ENCODE results near the gene SLC2A8. TPM values are rescaled to one million over a fixed set of nuclear protein-coding genes. Genes with fewer than 3 reads are reported as not detected.

Gene SLC2A8
- total RNA-seq, 6 donors from 2014 or later = 7.0 to 27.4 (median 20.2) TPM

DNA sequence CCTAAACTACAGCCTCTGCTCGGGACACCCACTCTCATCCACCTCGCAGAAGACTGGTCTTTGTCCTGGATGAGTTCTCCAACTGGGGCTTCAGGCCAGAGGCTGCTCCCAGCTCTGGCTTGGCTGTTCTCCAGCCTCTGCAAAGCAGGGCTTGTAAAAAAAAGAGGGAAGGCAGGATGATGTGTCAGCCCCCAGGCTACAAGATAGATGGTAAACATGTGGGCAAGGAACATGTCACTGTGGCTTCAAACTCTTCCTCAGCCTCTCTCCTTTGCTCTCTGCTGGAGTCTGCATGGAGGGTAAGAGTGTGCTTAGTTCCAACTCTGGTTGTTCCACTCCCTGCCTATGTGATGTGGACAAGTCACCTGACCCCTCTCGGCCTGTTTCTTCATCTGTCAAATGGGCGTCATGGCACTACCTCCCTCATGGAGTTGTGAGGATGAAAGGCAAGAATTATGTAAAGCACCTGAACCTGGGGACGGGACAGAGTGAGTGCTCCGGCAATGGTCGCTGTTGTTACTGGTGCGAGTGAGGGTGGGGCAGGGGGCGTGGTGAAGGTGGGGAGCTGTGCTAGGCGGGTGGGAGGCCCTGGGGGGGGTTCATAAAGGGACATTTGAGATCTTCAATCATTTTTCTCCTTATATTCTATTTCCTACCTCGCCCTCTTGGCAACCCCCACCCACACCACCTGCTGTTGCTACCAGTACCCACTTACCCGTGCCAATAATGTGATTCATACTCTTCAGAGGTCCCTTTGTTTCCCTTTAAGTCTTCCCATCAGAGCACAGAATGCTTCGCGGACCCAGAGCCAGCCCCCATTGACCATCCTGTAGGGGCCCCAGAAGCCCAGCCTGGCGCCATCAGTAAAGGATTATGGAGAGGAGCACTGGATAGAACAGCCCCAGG, 20.4 kb downstream of the SLC2A8 start:
- TF ChIP-seq POLR2A (IDR thresholded peaks at IDR 0.05) (no peak), POLR2AphosphoS5 (IDR thresholded peaks at IDR 0.05) (no peak), EP300 (IDR thresholded peaks at IDR 0.05) (no peak)
- TF ChIP-seq, protein P1, sequence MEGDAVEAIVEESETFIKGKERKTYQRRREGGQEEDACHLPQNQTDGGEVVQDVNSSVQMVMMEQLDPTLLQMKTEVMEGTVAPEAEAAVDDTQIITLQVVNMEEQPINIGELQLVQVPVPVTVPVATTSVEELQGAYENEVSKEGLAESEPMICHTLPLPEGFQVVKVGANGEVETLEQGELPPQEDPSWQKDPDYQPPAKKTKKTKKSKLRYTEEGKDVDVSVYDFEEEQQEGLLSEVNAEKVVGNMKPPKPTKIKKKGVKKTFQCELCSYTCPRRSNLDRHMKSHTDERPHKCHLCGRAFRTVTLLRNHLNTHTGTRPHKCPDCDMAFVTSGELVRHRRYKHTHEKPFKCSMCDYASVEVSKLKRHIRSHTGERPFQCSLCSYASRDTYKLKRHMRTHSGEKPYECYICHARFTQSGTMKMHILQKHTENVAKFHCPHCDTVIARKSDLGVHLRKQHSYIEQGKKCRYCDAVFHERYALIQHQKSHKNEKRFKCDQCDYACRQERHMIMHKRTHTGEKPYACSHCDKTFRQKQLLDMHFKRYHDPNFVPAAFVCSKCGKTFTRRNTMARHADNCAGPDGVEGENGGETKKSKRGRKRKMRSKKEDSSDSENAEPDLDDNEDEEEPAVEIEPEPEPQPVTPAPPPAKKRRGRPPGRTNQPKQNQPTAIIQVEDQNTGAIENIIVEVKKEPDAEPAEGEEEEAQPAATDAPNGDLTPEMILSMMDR (IDR thresholded peaks at IDR 0.05) = no peak
- H3K4me3 ChIP-seq = no peak overlapping the region
- H3K27ac ChIP-seq = no peak overlapping the region
- no peaks in the 10 kb centered on the region for H3K9me3 ChIP-seq
- H3K4me1 ChIP-seq = peaks cover 0 to 5% (median 2%) of the 10 kb centered on the region in 4 donors
- ATAC-seq (ENCODE audit: low FRiP score in 2 of 2) (peak in 1 of 2 donors; percentile 30), DNase-seq (no peak)
- no peaks in the 10 kb centered on the region for H3K36me3 ChIP-seq
- H3K27me3 ChIP-seq = no peaks in the 10 kb centered on the region
- 80 to 83% methylated on average over 15 of the region's 15 CpGs for WGBS, 2 donors

DNA sequence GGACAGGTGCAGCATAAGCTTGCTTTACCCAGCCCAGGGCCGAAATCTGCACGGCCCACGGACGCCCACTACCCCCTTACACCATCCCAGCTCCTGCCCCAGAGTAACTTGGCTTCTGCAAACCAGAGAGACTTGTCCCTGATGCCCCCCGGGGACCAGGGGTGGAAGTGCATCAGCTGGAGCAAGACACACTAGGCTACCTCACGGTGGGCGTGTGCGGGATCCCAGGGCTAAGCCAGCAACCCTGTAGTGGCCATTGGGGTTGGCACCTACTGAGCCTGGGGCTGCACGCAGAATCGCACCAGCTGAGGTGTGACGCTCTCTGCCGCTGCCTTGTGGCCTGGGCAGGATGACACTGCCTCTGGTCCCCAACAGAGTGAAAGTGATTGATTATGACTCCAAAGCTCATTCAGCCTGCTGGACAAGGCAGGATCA, 21.1 kb downstream of the SLC2A8 start:
- 66% methylated on average over 12 of the region's 12 CpGs; no CpG with 5 or more reads in 1 of the 2 donors for WGBS, 2 donors
- DNase-seq (peak in 1 of 2 donors; percentile 36), ATAC-seq (ENCODE audit: low FRiP score in 2 of 2) (peak; percentile 30 to 38)
- no peaks in the 10 kb centered on the region for H3K27me3 ChIP-seq
- H3K9me3 ChIP-seq = no peaks in the 10 kb centered on the region
- no peak overlapping the region for H3K4me3 ChIP-seq
- TF ChIP-seq, protein P1 (IDR thresholded peaks at IDR 0.05) = peak in 3 of 6 experiments; percentile 10 to 33 (median 28)
- TF ChIP-seq POLR2A (IDR thresholded peaks at IDR 0.05) = no peak
- H3K36me3 ChIP-seq = no peaks in the 10 kb centered on the region
- no peak overlapping the region for H3K27ac ChIP-seq
- peaks cover 6 to 12% (median 9%) of the 10 kb centered on the region in 4 donors for H3K4me1 ChIP-seq

DNA sequence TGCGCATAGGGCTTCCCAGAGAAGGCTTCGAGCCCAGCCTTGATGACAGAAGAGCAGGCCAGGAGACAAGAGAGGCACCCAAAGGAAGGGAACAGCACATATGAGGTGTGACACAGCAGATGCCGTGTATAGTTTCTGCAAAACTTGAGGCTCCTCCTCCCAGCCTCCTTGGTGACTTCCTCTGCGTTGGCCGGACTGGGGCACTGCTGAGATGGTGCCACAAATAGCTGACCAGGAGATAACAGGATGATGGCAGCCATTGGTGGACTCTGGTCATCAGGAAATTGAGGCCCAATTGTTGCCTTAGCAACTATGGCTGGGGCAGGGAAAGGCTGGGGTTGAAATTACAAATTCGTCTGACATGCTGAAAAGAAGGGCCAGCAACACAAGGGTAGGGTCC, 22.4 kb downstream of the SLC2A8 start:
- Histone ChIP-seq H3K4me3 (no peak overlapping the region), H3K27me3 (no peaks in the 10 kb centered on the region), H3K9me3 (no peaks in the 10 kb centered on the region), H3K4me1 (peaks cover 12 to 17% (median 14%) of the 10 kb centered on the region in 4 donors), H3K36me3 (no peaks in the 10 kb centered on the region), H3K27ac (no peak overlapping the region)
- TF ChIP-seq POLR2A (IDR thresholded peaks at IDR 0.05) (no peak), EP300 (IDR thresholded peaks at IDR 0.05) (no peak), POLR2AphosphoS5 (IDR thresholded peaks at IDR 0.05) (no peak)
- TF ChIP-seq, protein P1 (IDR thresholded peaks at IDR 0.05) = no peak
- DNase-seq (no peak), ATAC-seq (ENCODE audit: low FRiP score in 2 of 2) (no peak)
- WGBS, 2 donors = 83 to 91% methylated on average over 4 to 6 of the region's 6 CpGs

DNA sequence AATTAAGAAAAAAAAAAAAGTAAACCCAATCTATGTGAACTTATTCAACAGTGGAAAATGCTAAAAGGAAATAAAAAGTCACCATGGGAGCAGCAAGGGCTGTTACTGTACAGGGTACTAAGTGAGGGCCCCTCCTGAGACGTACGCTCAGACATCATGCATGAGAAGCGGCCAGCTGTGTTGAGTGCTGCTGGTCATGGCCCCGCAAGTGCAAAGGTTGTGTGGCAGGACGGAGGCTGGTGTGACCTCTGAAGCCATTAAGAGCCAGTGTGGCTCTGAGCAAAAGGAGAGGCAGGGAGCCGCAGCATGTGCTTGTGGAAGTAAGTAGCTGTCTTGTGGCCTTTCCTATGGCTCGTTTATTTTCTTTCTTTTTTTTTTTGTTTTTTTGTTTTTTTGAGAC, 24.1 kb downstream of the SLC2A8 start:
- DNase-seq = no peak
- Histone ChIP-seq H3K4me3 (no peak overlapping the region), H3K27ac (no peak overlapping the region), H3K4me1 (peaks cover 23 to 33% (median 26%) of the 10 kb centered on the region in 4 donors), H3K36me3 (no peaks in the 10 kb centered on the region), H3K9me3 (no peaks in the 10 kb centered on the region), H3K27me3 (no peaks in the 10 kb centered on the region)
- WGBS, 2 donors = 86 to 87% methylated on average over 7 of the region's 7 CpGs
- TF ChIP-seq, protein P1 (IDR thresholded peaks at IDR 0.05) = no peak
- no peak for TF ChIP-seq POLR2AphosphoS5 (IDR thresholded peaks at IDR 0.05)
- no peak for TF ChIP-seq EP300 (IDR thresholded peaks at IDR 0.05)
- no peak for TF ChIP-seq POLR2A (IDR thresholded peaks at IDR 0.05)
- ATAC-seq (ENCODE audit: low FRiP score in 2 of 2) = no peak
